HG02623 (cell line): ENCODE data around the gene CREBL2.
"Not testable (repeated sequence)": the region's sequence is repeated elsewhere in the genome, so short reads cannot be mapped to it uniquely, and the experiment has no call there.

Source experiments
- ATAC-seq: cut with Tn5 transposase; IDR thresholded peaks from one replicate; pipeline ENCODE4 v1.9.1; 2021; ENCODE audit warnings: moderate library complexity; ENCODE audit not compliant: unreplicated experiment

The CREBL2 gene, protein sequence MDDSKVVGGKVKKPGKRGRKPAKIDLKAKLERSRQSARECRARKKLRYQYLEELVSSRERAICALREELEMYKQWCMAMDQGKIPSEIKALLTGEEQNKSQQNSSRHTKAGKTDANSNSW

DNA sequence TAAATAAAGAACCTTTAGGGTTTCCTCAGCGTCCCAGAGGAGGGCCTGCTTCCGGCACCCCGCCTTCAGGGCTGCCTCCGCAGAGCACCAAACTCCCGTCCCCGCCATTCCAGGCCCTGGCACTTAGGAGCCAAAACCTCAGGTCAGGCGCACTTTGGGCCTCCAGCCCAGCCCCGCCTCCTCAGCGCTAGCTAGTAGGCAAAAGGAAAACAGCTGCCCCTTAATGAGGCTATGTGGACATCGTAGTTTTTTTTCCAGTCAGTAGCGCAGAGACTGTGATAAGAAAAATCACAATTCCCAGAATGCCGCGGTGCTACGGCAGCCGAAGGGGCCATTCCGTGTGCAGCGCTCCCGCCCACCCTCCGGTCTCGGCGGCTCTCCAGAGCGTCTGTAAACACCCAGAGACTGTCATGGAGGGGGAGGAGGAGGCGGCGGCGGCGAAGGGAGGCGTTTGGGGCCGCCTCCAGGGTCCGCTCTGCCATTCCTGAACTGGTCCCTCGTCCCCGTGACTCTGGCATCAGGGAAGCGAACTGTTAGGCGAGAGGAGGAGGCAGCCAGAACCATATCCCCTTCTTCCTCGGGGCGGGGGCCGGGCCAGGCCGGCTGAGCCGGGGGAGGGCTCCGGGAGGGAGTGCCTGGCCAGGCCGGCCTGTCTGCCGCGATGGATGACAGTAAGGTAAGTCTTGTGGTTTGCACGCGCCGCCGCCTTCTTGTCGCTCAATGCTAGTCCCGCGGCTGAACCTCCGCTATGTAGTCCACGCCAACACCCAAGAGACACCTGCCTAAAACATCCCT is at the start of gene CREBL2:
TSS of gene CREBL2 (plus strand) at position 365 of the 795 bp plus-strand sequence. CDS start at position 662, 297 bp downstream.
- peak; percentile 67 for ATAC-seq

DNA sequence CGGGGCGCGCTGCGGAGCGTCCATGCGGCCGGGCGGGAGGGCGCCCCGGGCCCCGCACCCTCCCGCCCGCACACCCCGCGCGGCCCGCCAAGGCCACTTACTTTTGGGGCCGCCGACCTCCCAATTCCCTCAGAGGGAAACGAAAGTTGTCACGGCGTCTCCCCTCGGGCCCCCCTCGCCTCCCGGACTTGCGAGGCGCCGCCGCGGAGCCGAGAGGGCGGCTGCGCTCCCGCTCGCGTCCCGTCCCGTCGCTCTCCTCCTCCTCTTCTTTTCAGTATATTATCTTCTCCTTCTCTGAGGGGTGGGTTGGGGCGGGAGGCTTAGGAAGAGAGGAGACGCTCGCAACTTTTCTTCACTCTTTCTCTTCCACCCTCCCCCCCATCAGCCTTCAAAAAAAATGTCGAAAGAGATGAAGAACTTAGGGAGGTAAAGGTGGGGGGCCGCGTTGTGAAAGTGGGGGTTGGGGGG is 49.6 kb upstream of the CREBL2 start:
- no peak for ATAC-seq

DNA sequence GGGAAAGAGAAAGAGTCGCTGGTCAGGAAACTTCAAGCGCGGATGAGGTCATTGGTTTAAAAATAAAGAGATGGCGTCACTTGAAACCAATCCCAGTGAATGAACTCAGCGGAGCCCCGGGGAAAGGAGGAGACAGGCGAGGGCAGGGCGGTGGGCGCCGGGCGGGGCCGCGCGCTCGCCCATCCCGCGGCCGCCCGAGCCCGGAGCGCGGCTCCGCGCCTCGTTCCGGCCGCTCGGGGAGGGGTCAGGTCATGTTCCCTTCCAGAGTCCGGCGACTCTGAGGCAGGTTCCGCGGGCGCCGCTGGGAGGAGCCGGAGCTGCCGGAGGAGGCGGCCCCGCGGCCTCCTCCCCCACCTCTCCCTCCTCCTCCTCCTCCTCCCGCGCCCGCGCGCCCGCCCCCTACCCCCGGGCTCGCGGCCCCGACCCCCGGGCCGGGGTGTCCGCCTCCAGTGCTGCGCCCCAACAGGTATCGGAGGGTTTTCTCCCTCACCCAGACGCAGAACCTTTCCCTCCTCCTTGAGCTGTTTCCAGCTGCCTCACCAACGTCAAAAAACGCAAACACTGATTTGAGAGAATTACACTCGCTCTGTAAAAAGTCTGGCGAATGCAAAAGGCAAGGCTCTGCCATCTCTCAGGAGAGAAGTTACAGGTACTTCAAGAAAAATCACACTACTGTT is 49.0 kb upstream of the CREBL2 start, which contains the start of gene DUSP16:
TSS of gene DUSP16 (minus strand) at position 279 of the 677 bp plus-strand sequence. CDS start 41,765 bp downstream, outside the sequence.
- ATAC-seq: peak; percentile 62

DNA sequence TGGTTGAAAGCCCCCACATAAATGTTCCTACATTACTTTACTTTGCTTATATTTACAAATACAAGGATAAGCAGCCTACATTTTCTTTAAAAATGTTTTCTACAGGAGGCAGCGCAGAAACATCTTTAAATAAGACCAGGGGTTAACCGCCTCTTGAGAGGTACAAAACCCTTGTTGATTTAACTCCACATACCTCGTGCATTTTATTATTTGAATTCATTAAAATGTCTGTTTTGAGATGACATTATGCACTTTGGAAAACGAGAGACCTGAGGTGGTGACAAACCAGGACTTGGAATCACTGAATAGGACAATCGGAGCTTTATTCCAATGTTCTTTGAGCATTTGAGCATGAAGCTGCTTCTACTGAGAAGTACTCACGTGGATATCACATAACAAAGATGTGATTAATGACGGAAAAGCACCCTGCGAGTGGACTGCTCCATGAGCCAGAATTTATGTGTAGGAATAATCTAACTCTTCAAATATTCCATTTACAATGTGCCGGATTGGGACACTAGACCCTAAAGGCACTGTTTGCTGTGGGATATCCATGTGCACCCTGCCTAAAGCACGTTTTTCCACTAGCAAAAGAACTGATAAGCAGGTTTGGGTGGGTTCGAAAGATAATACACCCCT is 48.3 kb upstream of the CREBL2 start:
- no peak for ATAC-seq

DNA sequence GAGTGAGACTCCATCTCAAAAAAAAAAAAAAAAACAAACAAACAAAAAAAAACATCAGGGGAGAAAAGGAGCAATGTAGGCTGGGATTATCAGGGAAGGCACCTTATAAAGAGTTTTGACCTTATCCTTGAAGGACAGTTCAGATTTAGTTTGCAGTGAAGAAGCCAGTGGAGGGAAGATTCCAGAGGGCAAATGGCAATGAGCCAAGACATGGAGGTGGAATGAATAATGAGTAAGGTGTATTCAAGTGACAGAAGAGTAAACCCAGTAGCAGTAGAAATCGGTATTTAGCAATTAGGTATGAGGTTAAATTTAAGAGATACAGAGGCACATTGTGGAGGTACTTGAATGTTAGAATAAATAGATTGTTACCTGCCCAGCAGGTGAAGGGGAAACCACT is 46.8 kb upstream of the CREBL2 start:
- ATAC-seq: no peak

DNA sequence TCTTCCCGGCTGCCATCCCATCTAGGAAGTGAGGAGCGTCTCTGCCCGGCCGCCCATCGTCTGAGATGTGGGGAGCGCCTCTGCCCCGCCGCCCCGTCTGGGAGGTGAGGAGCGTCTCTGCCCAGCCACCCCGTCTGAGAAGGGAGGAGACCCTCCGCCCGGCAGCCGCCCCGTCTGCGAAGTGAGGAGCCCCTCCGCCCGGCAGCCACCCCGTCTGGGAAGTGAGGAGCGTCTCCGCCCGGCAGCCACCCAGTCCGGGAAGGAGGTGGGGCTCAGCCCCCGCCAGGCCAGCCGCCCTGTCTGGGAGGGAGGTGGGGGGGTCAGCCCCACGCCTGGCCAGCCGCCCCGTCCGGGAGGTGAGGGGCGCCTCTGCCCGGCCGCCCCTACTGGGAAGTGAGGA is 45.7 kb upstream of the CREBL2 start:
- ATAC-seq: not testable (repeated sequence)

DNA sequence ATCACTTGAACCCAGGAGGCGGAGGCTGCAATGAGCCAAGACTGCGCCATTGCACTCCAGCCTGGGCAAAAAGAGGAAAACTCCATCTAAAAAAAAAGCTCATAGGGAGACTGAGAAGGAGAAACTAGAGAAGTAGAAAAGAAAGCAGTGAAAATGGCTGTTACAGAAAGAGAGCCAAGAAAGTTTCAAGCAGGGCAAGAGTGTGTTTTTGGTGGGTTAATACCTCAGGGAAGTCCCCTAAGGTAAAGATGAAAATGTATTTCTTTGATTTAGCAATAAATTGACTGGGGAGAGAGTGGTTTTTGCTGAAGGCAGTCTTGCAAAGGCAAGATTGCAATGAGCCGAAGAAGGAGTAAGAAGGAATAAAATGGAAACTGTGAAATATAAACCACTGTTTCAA is 39.0 kb upstream of the CREBL2 start:
- no peak for ATAC-seq

DNA sequence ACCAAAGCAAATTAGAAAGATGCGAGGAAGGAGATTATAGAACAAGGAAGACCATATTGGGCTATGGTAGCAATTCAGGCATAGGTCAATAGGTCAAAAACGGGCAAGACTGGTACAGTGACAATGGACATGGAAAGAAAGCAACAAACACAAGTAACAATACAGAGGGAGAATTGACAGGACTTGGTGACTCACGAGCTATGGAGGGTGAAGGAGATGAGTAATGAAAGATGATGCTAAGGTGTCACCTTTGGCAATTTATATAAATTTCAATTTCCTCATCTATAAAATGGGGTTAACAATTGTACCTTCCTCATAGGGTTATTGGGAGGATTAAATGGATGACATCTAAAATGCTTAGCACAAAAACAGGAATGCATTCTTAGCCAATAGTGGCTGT is 33.9 kb upstream of the CREBL2 start:
- ATAC-seq: no peak

DNA sequence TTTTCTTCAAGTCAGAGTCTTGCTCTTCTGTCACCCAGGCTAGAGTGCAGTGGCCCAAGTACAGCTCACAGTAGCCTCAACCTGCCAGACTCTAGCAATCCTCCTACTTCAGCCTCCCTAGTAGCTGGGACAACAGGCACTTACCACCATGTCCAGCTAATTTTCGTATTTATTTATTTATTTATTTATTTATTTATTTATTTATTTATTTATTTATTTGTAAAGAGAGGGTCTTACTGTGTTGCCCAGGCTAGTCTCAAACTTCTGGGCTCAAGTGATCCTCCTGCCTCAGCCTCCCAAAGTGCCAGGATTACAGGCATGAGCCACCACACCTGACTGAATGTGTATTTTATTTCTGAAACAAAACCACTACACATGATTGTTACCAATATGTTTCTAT is 31.0 kb upstream of the CREBL2 start:
- ATAC-seq: not testable (repeated sequence)

DNA sequence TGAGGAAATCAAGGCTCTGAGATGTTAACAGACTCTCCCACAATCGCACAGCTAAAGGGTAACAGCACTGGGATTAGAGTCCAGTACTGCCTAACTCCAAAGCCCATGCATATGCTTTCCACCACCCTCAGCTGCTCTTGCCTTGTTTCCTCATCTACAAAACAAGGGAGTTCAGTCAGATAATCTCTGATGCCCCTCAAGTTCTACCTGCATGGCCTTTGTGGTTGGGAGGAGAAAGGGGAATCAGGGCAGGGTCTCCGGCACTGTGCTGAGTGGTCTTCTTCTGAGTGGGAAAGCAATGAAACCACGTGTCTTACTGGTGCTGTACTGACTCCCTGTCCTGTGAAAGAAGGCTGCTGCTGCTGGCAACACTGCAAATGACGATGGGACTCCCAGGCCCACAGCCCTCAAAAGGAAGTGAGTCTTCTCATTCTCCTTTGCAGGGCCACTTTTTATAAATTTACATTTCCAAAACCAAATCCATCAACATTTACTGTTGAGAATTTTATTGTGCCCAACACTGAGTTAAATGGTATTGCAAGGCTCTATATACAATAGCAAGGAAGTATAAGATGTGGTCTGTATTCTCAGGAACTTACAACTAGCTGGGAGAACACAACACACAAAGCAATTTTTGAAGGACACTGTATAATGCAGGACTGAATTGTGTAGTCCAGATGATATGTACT is 29.3 kb upstream of the CREBL2 start:
- ATAC-seq: peak; percentile 37

DNA sequence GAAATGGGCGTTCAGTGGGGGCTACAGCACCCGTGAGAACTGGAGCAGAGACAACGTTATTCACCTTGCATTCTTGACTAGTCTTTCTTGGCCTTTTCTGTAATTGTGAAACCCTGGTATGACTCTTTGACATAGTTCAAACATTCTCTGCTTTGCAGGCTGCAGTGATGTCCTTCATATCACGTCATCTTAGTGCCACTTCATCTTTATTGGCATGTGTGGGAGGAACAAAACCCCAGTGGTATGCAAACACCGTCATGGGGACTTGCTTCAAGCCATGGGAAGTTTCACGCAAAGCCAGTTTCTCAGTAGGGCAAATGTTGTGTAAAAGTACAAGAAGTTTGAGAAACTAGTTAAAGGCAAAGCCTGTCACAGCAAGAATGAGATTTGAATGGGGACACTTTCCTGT is 28.8 kb upstream of the CREBL2 start:
- peak; percentile 87 for ATAC-seq

DNA sequence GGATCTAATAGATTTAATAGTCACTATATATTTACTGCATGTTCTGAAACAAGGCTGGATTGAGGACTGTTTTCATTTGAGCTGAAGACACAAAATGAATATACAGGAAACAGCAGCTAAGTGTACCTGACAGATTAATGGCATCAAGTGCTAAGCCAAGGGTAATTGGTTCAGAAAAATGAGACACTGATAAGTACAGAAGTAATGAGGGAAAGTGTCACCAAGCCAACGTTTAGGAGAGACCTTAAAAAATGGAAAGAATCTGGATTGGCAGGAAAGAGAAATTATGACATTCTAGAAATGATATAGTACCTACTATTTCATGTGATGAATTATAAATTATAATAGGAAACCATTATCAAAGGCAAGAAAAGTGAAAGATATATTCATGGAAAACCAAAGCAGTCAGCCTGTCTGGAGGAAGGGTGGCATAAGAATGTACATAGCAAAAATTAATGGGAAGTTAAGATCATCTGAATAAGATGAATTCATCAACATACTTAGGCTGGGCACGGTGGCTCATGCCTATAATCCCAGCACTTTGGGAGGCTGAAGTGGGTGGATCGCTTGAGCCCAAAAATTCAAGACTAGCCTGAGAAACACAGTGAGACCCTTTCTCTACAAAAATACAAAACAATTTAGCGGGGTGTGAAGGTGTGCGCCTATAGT is 28.0 kb upstream of the CREBL2 start:
- no peak for ATAC-seq

DNA sequence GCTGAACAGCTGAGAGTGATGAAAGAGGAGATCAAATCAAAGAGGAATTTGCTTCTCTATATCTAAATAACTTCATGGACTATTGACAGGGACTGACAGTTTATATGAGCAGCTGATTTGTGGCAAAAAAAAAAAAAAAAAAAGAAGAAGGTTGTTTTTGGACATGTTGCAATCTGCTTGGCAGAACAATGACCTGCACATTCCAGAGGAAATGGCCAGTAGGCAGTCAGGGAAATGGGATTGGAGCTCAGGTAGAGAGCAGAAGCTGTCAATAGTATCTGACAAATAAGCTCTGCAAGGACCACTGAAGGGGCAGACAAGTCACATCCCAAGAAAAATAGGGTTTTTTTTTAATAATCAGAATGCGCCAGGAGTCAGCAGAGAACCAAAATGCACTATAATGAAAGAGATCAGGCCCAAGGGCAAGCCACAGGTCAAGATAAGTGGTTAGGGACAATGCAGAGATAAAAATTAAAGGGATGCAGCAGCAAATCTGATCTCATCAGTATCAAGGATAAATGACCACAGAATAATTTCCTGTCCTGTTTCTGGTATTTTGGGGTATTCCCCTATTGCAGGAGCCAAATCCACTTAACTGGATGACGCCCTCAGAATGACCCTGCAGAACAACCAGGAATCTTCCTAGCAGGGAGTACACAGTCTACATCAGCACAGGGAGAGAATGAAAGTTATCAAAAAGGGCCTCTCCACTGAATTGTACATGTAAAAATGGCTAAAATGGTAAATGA is 26.4 kb upstream of the CREBL2 start:
- ATAC-seq: no peak

DNA sequence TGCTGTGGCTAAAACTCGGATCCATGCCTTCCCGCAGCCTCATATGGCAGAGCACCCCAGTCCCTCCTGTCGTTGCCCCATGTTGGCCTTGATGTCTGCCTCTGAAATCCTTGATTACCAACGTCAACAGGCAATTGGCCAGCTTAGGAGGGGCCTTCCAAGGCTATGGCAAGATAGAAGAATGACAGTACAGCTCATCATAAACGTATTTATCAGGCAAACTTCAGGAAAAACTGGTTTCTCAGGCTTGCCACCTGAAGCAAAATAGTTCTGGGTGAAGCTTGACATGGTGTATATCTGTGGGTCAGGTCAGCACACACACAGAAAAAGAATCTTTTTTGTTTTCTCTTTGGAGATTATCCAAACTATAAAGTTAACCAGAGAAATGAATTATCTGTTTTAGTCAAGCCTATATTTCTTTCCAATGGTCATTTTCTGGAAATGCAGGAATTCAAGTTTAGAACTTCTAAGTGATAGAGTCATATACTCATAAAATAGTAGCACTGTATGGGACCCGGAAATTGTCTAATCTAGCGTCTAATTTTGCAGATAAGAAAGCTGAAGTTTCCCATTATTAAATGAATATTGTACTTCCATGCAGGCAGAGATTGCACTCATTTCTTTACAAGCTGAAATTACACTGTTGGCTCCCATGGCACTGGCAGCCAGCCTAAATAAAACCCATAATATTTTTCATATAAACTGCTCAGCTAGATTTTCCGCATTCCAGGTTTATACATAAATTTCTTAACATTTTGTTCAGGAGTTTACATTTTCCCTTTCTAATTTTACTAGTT is 24.6 kb upstream of the CREBL2 start:
- no peak for ATAC-seq

DNA sequence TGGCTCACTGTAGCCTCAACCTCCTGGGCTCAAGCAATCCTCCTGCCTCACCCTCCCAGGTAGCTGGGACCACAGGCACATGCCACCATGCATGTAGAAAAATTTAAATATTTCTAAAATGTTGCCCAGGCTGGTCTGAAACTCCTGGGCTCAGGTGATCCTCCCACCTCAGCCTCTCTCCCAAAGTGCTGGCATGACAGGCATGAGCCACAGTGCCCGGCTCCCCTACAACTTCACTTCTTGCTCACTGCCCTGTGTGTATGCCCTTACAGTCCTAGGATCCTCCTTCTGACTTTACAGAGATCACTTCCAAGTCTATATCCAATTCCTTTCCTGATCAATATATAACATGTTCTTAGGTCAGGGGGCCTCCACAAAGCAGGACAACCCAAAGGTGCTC is 23.8 kb upstream of the CREBL2 start:
- ATAC-seq: no peak

DNA sequence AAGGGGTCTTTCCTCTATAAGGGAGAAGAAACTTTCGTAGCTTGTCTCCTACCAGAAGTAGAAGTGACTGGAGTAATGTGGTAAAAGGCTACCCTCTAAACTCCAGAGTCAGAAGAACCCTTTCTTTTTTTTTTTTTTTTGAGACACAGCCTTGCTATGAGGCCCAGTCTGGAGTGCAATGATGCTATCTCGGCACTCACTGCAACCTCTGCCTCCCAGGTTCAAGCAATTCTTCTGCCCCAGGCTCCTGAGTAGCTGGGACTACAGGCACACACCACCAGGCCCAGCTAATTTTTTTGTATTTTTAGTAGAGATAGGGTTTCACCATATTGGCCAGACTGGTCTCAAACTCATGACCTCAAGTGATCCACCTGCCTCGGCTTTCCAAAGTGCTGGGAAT is 23.2 kb upstream of the CREBL2 start:
- ATAC-seq: not testable (repeated sequence)

DNA sequence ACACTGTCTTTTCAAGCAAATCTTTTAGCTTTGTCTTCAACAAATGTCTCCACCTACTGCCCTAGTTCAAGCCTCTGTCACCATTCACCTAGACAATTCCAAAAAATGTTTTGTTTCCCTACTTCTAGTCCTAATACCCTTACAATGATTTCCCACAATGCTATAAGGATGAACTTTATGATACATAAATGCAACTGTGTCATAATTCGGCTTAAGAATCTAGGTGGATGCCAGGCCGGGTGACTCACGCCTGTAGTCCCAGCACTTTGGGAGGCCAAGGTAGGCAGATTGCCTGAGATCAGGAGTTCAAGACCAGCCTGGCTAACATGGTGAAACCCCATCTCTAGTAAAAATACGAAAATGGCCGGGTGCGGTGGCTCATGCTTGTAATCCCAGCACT is 20.7 kb upstream of the CREBL2 start:
- ATAC-seq: no peak

DNA sequence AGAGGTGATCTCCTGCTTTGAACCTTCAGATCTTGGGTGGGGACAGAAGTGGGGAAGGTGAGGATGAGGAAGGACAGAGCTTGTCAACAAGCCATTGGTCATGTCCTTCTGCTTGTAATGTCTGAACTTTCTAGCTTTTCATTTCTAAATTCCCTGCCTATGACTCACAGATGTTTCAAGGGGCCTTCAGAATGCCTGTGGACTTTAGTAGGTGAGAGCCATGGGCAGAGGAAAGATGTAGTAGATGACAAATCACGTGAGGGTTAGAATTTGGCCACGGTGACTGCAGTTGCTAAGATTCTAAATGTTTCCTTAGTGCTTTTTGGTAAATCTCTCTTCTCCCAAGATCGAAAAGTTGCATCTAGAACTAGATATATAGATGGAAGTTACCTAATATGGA is 18.7 kb upstream of the CREBL2 start:
- no peak for ATAC-seq

DNA sequence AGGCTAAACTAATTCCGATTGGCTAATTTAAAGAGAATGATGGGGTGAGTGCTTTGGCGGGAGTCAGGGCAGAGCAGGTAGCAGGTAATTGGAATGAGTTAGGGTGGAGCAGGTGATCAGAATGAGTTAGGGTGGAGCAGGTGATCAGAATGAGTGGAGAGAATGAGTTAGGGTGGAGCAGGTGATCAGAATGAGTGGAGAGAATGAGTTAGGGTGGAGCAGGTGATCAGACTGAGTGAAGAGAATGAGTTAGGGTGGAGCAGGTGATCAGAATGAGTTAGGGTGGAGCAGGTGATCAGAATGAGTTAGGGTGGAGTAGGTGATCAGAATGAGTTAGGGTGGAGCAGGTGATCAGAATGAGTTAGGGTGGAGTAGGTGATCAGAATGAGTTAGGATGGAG is 15.7 kb upstream of the CREBL2 start:
- not testable (repeated sequence) for ATAC-seq
